ENCODE measurements around the gene SOX12.
A peak's percentile ranks its signal among the peaks of the same experiment; 100 is the strongest.
"Not testable (repeated sequence)": the region's sequence is repeated elsewhere in the genome, so short reads cannot be mapped to it uniquely, and the experiment has no call there.

Gene SOX12

DNA sequence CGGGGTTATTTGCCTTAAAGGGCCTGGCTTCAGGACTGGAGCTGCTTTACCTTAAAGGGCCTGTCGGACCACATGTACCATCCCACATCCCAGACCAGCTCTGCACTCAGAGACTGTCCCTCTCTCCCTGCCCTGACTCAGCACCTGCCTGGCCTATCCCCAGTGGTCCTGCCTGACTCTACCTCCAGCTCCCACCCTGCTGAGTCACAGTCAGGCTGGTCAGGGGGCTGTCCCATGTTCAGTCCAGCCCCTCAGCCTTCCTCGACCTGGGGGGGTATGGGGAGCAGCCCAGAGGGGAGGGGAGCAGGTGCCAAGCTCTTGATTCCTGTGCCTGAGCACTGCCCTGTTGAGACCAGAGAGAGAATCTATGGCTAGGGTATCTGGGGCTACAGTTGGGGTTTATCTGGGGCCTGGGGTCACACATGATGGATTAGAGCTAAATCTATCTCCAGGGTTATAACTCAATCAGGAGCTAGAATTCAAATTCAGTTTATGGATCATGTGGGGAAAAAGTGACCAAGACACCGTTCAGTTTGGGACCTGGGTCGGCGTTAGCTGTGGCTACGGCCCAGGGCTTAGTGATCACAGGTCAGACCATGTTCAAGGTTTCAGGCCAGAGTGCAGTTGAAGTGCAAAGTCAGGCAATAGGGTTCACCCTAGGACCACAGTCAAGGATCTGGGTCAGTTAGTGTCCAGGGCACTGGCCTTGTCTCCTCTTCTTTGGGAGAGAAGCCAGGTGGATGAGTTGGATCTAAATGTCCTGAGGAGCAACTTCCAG, 45.8 kb downstream of the SOX12 start:
- TF ChIP-seq REST (IDR thresholded peaks at IDR 0.05; ENCODE audit: insufficient replicate concordance, low read depth) (no peak), GABPA (IDR thresholded peaks at IDR 0.05; ENCODE audit: low read depth) (no peak)
- H3K4me3 ChIP-seq (replicated peaks; ENCODE audit: insufficient read depth, low read length) = no peak overlapping the region
- H3K27me3 ChIP-seq (ENCODE audit: insufficient read depth, poor library complexity, severe bottlenecking) = no peaks in the 10 kb centered on the region
- H3K27ac ChIP-seq (replicated peaks) = peak overlapping the region; percentile 58
- DNase-seq (ENCODE audit: low read depth in 1 of 2, low spot score in 1 of 2) = no peak

GRCh38 chr20:371755-372542, 46.6 kb downstream of the SOX12 start:
- DNase-seq (ENCODE audit: low read depth in 1 of 2, low spot score in 1 of 2) = peak; percentile 92 to 98
- Histone ChIP-seq H3K27ac (replicated peaks) (peak overlapping the region; percentile 58), H3K4me3 (replicated peaks; ENCODE audit: insufficient read depth, low read length) (no peak overlapping the region), H3K27me3 (ENCODE audit: insufficient read depth, poor library complexity, severe bottlenecking) (no peaks in the 10 kb centered on the region)
- TF ChIP-seq CTCF (IDR thresholded peaks at IDR 0.05; ENCODE audit: insufficient read depth, low read length) (no peak), REST (IDR thresholded peaks at IDR 0.05; ENCODE audit: insufficient replicate concordance, low read depth) (peak; percentile 67)

- not testable (repeated sequence) for H3K27me3 ChIP-seq (ENCODE audit: insufficient read depth, poor library complexity, severe bottlenecking); H3K4me3 ChIP-seq (replicated peaks; ENCODE audit: insufficient read depth, low read length)
- H3K27ac ChIP-seq (replicated peaks) = peak overlapping the region; percentile 58
- peak; percentile 72 to 73 for DNase-seq (ENCODE audit: low read depth in 1 of 2, low spot score in 1 of 2)
Observed at GRCh38 chr20:372543-373082, 47.3 kb downstream of the SOX12 start.

GRCh38 chr20:373171-373890, 48.0 kb downstream of the SOX12 start:
- Histone ChIP-seq H3K4me3 (replicated peaks; ENCODE audit: insufficient read depth, low read length) (no peak overlapping the region), H3K27me3 (ENCODE audit: insufficient read depth, poor library complexity, severe bottlenecking) (no peaks in the 10 kb centered on the region), H3K27ac (replicated peaks) (peak overlapping the region; percentile 58)
- peak; percentile 82 to 85 for DNase-seq (ENCODE audit: low read depth in 1 of 2, low spot score in 1 of 2)
- no peak for TF ChIP-seq GABPA (IDR thresholded peaks at IDR 0.05; ENCODE audit: low read depth)

DNA sequence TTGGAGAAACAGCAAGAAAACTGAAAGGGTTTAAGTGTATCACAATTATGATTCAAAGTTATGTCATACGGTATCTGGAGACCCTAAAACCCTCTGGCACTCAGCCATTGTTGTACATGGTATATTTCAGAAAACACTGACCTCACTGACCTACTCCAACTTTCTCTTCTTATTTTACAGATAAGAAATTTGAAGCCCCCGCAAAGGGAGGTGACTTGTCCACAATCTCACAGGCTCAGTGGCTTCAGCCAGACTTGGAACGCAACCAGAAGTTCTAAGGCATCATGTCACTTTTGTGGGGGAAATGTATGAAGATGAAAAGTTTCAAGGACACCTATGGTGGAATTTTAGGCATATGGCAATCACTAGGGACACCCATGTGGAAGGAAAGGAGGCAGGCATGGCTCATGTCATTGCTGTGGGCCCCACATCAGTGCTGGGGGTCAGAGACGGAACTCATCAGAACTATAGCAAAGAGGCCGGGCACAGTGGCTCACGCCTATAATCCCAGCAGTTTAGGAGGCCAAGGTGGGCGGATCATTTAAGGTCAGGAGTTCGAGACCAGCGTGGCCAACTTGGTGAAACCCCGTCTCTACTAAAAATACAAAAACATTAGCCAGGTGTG, 50.0 kb downstream of the SOX12 start:
- Histone ChIP-seq H3K27ac (replicated peaks) (no peak overlapping the region), H3K27me3 (ENCODE audit: insufficient read depth, poor library complexity, severe bottlenecking) (no peaks in the 10 kb centered on the region), H3K4me3 (replicated peaks; ENCODE audit: insufficient read depth, low read length) (no peak overlapping the region)
- TF ChIP-seq SPI1 (IDR thresholded peaks at IDR 0.05; ENCODE audit: borderline replicate concordance, low read depth) = no peak
- no peak for TF ChIP-seq POLR2AphosphoS5 (IDR thresholded peaks at IDR 0.05; ENCODE audit: low read depth)
- TF ChIP-seq REST (IDR thresholded peaks at IDR 0.05; ENCODE audit: insufficient replicate concordance, low read depth) = no peak
- no peak for TF ChIP-seq GABPA (IDR thresholded peaks at IDR 0.05; ENCODE audit: low read depth)
- no peak for TF ChIP-seq CTCF (IDR thresholded peaks at IDR 0.05; ENCODE audit: insufficient read depth, low read length)
- no peak for DNase-seq (ENCODE audit: low read depth in 1 of 2, low spot score in 1 of 2)

Measured in HL-60 (cell line).